Naive thymus-derived CD4-positive, alpha-beta T cell (primary cell): ENCODE results near the gene TRABD2A. TPM values are rescaled to one million over a fixed set of nuclear protein-coding genes. Genes with fewer than 3 reads are reported as not detected.

Source experiments
- ATAC-seq: fragments of 150-1000 bp; cut with Tn5 transposase; 2 replicates; pipeline ENCODE4 v1.10.0; 2021; ENCODE audit warnings: mild to moderate bottlenecking, moderate library complexity
- CTCF ChIA-PET: fragments of 350-600 bp; sonication (Branson Sonifier 250); formaldehyde crosslinking; loops from one replicate; lab custom pipeline; 2021; ENCODE audit warnings: antibody characterized with exemption; lab: Charles Lee
- POLR2A ChIA-PET: fragments of 350-600 bp; sonication (Branson Sonifier 250); formaldehyde crosslinking; loops from one replicate; lab custom pipeline; 2021; ENCODE audit warnings: antibody characterized with exemption, inconsistent platforms; lab: Charles Lee
- DNase-seq, 9 donors: peaks; one replicate each; pipeline versions ENCODE4 v3.0.0 to v3.0.0-alpha.2; 2020 to 2022; ENCODE audit warnings: mixed read lengths in 1 of 9
- H3K27ac ChIP-seq: one replicate; pipeline ENCODE4 v1.7.0; 2013; ENCODE audit warnings: mild to moderate bottlenecking, low read depth, low read length, moderate library complexity
- H3K27me3 ChIP-seq, 2 donors: one replicate each; pipeline ENCODE4 v1.7.0; 2013; ENCODE audit warnings: low read length in 2 of 2, mild to moderate bottlenecking in 2 of 2, moderate library complexity in 2 of 2; ENCODE audit not compliant: control insufficient read depth in 2 of 2, insufficient read depth in 2 of 2
- H3K36me3 ChIP-seq, 3 experiments: 1 replicate in 2 of 3; 2 replicates in 1 of 3; pipeline ENCODE4 v1.7.0; 2013; ENCODE audit warnings: low read length in 3 of 3, mild to moderate bottlenecking in 3 of 3, moderate library complexity in 1 of 3; ENCODE audit not compliant: insufficient read depth in 3 of 3, control insufficient read depth in 2 of 3
- H3K4me1 ChIP-seq, 2 donors: one replicate each; pipeline ENCODE4 v1.7.0; 2013; ENCODE audit warnings: low read length in 2 of 2, mild to moderate bottlenecking in 2 of 2, moderate library complexity in 1 of 2; ENCODE audit not compliant: control insufficient read depth in 2 of 2, insufficient read depth in 2 of 2
- H3K4me3 ChIP-seq: 2 replicates; pipeline ENCODE4 v1.7.0; 2013; ENCODE audit warnings: mild to moderate bottlenecking, low read length
- H3K9me3 ChIP-seq, 3 experiments: 1 replicate in 2 of 3; 2 replicates in 1 of 3; pipeline ENCODE4 v1.7.0; 2013; ENCODE audit warnings: low read length in 3 of 3; ENCODE audit not compliant: control insufficient read depth in 2 of 3
- H3K27ac Mint-ChIP-seq, 9 donors: one replicate each; pipeline ENCODE4 v1.8.0; 2020 to 2022; ENCODE audit warnings: mixed read lengths in 9 of 9, mild to moderate bottlenecking in 8 of 9, moderate library complexity in 5 of 9, inconsistent platforms in 2 of 9
- H3K27me3 Mint-ChIP-seq, 5 donors: one replicate each; pipeline ENCODE4 v1.8.0; 2021 to 2022; ENCODE audit warnings: mixed read lengths in 5 of 5, mild to moderate bottlenecking in 1 of 5
- H3K36me3 Mint-ChIP-seq, 5 donors: one replicate each; pipeline ENCODE4 v1.8.0; 2020 to 2022; ENCODE audit warnings: mixed read lengths in 5 of 5, mild to moderate bottlenecking in 3 of 5, inconsistent platforms in 1 of 5
- H3K4me1 Mint-ChIP-seq, 7 donors: one replicate each; pipeline ENCODE4 v1.8.0; 2020 to 2022; ENCODE audit warnings: mixed read lengths in 7 of 7, mild to moderate bottlenecking in 3 of 7, inconsistent platforms in 1 of 7
- H3K4me3 Mint-ChIP-seq, 10 donors: one replicate each; pipeline ENCODE4 v1.8.0; 2020 to 2022; ENCODE audit warnings: mild to moderate bottlenecking in 10 of 10, mixed read lengths in 10 of 10, moderate library complexity in 6 of 10, inconsistent platforms in 2 of 10
- H3K9me3 Mint-ChIP-seq, 11 donors: one replicate each; pipeline ENCODE4 v1.8.0; 2020 to 2022; ENCODE audit warnings: mixed read lengths in 11 of 11, mild to moderate bottlenecking in 4 of 11, inconsistent platforms in 1 of 11, moderate library complexity in 1 of 11
- intact Hi-C, 2 donors: fragments of 100-400 bp; cut with micrococcal nuclease; formaldehyde crosslinking; loops; one replicate each; pipeline ENCODE4 v1.15.1; 2023
- polyA plus RNA-seq, 2 donors: library from polyadenylated mRNA; unstranded; fragments of 300-500 nt; fragmentation: Illumina TruSeq; gene quantifications; one replicate each; pipeline ENCODE4 v1.2.3, GENCODE V29; 2021
- total RNA-seq, 6 experiments: library from RNA in 5 of 6; stranded (reverse) in 5 of 6; gene quantifications; 1 replicate in 5 of 6; 2 replicates in 1 of 6; pipeline ENCODE4 v1.2.3 and lab custom pipeline; 2021 to 2026

TRABD2A gene
- total and polyA plus RNA-seq, 7 experiments from 2014 or later: 75.0 to 288 (median 182) TPM

DNA sequence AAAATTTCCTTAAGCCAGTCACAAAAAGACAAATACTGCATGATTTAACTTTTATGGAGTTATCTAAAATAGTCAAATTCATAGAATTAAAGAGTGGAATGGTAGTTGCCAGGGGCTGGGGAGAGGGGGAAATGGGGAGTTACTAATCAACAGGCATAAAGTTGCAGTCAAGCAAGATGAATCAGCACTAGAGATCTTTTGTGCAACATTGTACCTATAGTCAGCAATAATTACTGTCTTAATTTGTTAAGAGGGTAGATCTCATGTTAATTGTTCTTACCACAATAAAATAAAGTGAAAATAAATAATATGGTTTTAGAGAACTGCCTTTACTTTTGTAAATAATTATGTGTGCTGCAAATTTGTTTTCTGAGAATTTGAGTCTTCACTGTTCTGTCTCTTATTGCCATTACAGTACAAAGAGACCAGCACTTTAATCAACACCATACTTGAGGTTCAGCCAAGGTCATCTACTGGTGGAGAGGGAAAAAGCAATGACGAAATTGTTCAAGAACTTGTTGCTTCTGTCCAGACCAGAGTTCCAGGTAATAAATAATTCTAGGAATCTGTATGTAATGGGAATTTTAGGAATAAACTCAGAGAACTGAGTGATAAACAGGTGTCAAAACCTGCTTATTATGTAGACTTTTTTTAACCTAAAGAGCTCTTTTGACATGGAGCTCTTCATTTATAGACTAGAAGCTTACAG is 75.5 kb downstream of the TRABD2A start:
- H3K9me3 Mint-ChIP-seq: peaks cover 0 to 17% (median 7%) of the 10 kb centered on the region in 11 donors
- Histone ChIP-seq H3K4me3 (no peak overlapping the region), H3K27ac (no peak overlapping the region), H3K4me1 (no peaks in the 10 kb centered on the region), H3K36me3 (no peaks in the 10 kb centered on the region), H3K9me3 (no peaks in the 10 kb centered on the region), H3K27me3 (no peaks in the 10 kb centered on the region)
- no peak overlapping the region for H3K27ac Mint-ChIP-seq
- ChIA-PET POLR2A (interaction anchor here (0.7 to 1.4 kb wide), 4 partner anchors 9 to 49 kb away, joined by 3 to 6 read pairs (median 3); no protein-coding TSS in a partner anchor), CTCF (no interaction called here)
- no peaks in the 10 kb centered on the region for H3K27me3 Mint-ChIP-seq
- ATAC-seq: no peak
- peaks cover 4 to 20% (median 7%) of the 10 kb centered on the region in 5 donors for H3K36me3 Mint-ChIP-seq
- intact Hi-C loops: loop anchor here in 1 of 2 donors (2.0 kb wide), 2 partner anchors 15 to 23 kb away; no protein-coding TSS in a partner anchor
- H3K4me3 Mint-ChIP-seq: no peak overlapping the region
- no peak for DNase-seq
- peaks cover 11 to 64% (median 49%) of the 10 kb centered on the region in 7 donors for H3K4me1 Mint-ChIP-seq

DNA sequence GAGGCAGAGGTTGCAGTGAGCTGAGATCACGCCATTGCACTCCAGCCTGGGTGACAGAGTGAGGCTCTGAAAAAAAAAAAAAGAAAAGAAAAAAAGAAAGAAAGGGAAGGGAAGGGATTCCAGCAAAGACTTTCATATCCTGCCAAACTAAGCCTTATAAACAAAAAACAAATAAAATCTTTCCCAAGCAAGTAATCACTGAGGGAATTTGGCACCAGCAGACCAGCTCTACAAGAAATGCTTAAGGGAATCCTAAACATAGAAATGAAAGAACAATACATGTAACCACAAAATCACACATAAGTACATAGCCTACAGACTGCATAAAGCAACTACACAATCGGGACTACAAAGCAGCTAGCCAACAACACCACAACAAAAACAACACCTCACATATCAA is 79.1 kb downstream of the TRABD2A start:
- Histone ChIP-seq H3K27ac (no peak overlapping the region), H3K4me1 (peaks cover 6 to 12% of the 10 kb centered on the region in 2 donors), H3K9me3 (no peaks in the 10 kb centered on the region), H3K36me3 (no peaks in the 10 kb centered on the region), H3K27me3 (no peaks in the 10 kb centered on the region), H3K4me3 (no peak overlapping the region)
- POLR2A ChIA-PET: interaction anchor here (0.7 kb wide), 2 partner anchors 44 to 86 kb away, joined by 4 read pairs; no protein-coding TSS in a partner anchor
- DNase-seq (no peak), ATAC-seq (no peak)
- H3K27ac Mint-ChIP-seq: peak overlapping the region in 1 of 9 donors; percentile 33
- CTCF ChIA-PET: no interaction called here
- intact Hi-C loops: loop anchor here in 1 of 2 donors (2.0 kb wide), 1 partner anchor 19 kb away; no protein-coding TSS in a partner anchor
- peaks cover 0 to 25% (median 3%) of the 10 kb centered on the region in 5 donors for H3K36me3 Mint-ChIP-seq
- peaks cover 0 to 19% (median 7%) of the 10 kb centered on the region in 11 donors for H3K9me3 Mint-ChIP-seq
- H3K27me3 Mint-ChIP-seq: no peaks in the 10 kb centered on the region
- H3K4me1 Mint-ChIP-seq: peaks cover 13 to 71% (median 50%) of the 10 kb centered on the region in 7 donors
- peak overlapping the region in 1 of 10 donors; percentile 22 for H3K4me3 Mint-ChIP-seq

DNA sequence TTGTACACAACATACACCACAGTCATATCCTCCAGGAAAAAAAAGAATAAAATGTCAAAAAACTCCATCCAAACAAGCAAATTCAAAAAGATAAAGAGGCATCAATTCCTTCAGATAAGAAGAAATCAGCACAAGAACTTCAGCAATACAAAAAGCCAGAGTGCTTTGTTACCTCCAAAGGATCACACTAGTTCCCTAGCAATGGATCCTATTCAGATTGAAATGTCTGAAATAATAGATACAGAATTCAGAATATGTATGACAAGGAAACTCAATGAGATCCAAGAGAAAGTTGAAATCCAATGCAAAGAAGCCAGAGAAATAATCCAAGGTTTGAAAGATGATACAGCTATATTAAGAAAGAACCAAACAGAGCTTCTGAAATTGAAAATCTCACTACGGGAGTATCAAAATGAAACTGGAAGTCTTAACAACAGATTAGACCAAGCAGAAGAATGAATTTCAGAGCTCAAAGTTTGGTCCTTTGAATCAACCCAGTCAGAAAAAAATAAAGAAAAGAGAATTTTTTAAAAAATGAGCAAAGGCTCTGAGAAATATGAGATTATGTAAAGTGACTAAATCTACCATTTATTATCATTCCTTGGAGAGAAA is 80.6 kb downstream of the TRABD2A start:
- intact Hi-C loops: loop anchor here (1.0 to 2.0 kb wide), 2 partner anchors 17 to 18 kb away; no protein-coding TSS in a partner anchor
- CTCF ChIA-PET: interaction anchor here (0.9 kb wide), 1 partner anchor 9 kb away, joined by 4 read pairs; no protein-coding TSS in a partner anchor
- peak overlapping the region; percentile 3 to 83 (median 65) for H3K27ac Mint-ChIP-seq
- no peak overlapping the region for H3K27ac ChIP-seq
- ATAC-seq: no peak
- peak overlapping the region; percentile 25 for H3K4me3 ChIP-seq
- H3K27me3 Mint-ChIP-seq: no peaks in the 10 kb centered on the region
- H3K9me3 ChIP-seq: no peaks in the 10 kb centered on the region
- peaks cover 0 to 19% (median 7%) of the 10 kb centered on the region in 11 donors for H3K9me3 Mint-ChIP-seq
- DNase-seq: no peak
- H3K4me1 ChIP-seq: peaks cover 6 to 12% of the 10 kb centered on the region in 2 donors
- no peaks in the 10 kb centered on the region for H3K27me3 ChIP-seq
- POLR2A ChIA-PET: interaction anchor here (0.8 kb wide), 1 partner anchor 139 kb away, joined by 3 read pairs; no protein-coding TSS in a partner anchor
- no peaks in the 10 kb centered on the region for H3K36me3 ChIP-seq
- H3K4me3 Mint-ChIP-seq: peak overlapping the region in 9 of 10 donors; percentile 42 to 79 (median 62)
- H3K36me3 Mint-ChIP-seq: peaks cover 0 to 25% (median 3%) of the 10 kb centered on the region in 5 donors
- peaks cover 13 to 60% (median 43%) of the 10 kb centered on the region in 7 donors for H3K4me1 Mint-ChIP-seq

DNA sequence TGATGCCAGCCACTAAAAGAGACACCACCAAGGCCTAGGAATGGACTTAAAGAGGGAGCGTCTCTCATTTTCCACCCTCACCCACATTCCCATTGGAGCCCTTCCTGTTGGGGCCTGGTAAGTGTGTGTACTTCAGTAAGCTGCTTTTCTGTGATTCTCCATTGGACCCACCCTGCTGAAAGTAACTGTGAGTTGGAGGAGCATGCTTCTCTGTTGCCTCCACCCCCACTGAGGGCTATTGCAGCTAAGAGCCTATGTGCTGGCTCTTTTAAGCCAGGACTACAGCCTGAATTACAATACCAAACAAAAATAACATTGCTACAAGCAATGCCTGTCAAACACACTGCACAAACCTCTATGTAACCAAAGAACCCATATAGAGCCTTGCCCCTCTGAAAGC is 81.1 kb downstream of the TRABD2A start:
- no peaks in the 10 kb centered on the region for H3K9me3 ChIP-seq
- intact Hi-C loops: loop anchor here (1.0 to 2.0 kb wide), 2 partner anchors 17 kb away; no protein-coding TSS in a partner anchor
- H3K4me1 ChIP-seq: peaks cover 6 to 12% of the 10 kb centered on the region in 2 donors
- H3K27ac Mint-ChIP-seq: peak overlapping the region in 8 of 9 donors; percentile 12 to 83 (median 66)
- H3K9me3 Mint-ChIP-seq: peaks cover 0 to 19% (median 7%) of the 10 kb centered on the region in 11 donors
- H3K27ac ChIP-seq: no peak overlapping the region
- H3K4me1 Mint-ChIP-seq: peaks cover 13 to 54% (median 40%) of the 10 kb centered on the region in 7 donors
- CTCF ChIA-PET: interaction anchor here (0.9 kb wide), 1 partner anchor 10 kb away, joined by 4 read pairs; no protein-coding TSS in a partner anchor
- H3K27me3 ChIP-seq: no peaks in the 10 kb centered on the region
- no peak for DNase-seq
- H3K4me3 Mint-ChIP-seq: peak overlapping the region in 9 of 10 donors; percentile 42 to 79 (median 62)
- ATAC-seq: no peak
- no peaks in the 10 kb centered on the region for H3K36me3 ChIP-seq
- H3K36me3 Mint-ChIP-seq: peaks cover 0 to 25% (median 3%) of the 10 kb centered on the region in 5 donors
- H3K4me3 ChIP-seq: peak overlapping the region; percentile 25
- H3K27me3 Mint-ChIP-seq: no peaks in the 10 kb centered on the region
- POLR2A ChIA-PET: no interaction called here

DNA sequence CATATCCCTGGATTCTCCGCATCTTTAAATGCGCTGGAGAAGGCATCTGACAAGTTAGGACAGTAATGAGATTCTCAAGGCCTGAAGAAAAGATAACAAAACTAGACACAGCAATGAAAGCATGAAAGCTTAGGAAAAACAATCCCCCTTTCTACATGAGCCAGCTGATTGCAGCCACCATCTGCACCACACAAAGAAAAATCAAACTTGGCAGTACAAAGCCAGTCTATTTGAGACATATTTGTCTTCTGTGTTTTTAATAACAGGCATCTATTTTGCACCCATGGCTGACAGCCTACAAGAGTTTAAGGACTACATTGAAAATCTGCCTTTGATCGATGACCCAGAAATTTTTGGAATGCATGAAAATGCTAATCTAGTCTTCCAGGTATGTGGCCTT is 83.6 kb downstream of the TRABD2A start:
- intact Hi-C loops: no loop called here
- Mint-ChIP-seq H3K36me3 (peaks cover 0 to 29% (median 8%) of the 10 kb centered on the region in 5 donors), H3K9me3 (peaks cover 3 to 26% (median 10%) of the 10 kb centered on the region in 11 donors), H3K4me1 (peaks cover 13 to 51% (median 40%) of the 10 kb centered on the region in 7 donors), H3K27me3 (no peaks in the 10 kb centered on the region), H3K4me3 (no peak overlapping the region), H3K27ac (peak overlapping the region in 5 of 9 donors; percentile 10 to 59 (median 37))
- no peaks in the 10 kb centered on the region for H3K27me3 ChIP-seq
- ATAC-seq (no peak), DNase-seq (no peak)
- H3K36me3 ChIP-seq: no peaks in the 10 kb centered on the region
- peaks cover 6 to 12% of the 10 kb centered on the region in 2 donors for H3K4me1 ChIP-seq
- H3K9me3 ChIP-seq: no peaks in the 10 kb centered on the region
- H3K27ac ChIP-seq: no peak overlapping the region
- POLR2A ChIA-PET: interaction anchor here (0.5 to 1.7 kb wide), 6 partner anchors 9 to 147 kb away, joined by 3 to 6 read pairs (median 4); no protein-coding TSS in a partner anchor
- H3K4me3 ChIP-seq: no peak overlapping the region
- CTCF ChIA-PET: no interaction called here

DNA sequence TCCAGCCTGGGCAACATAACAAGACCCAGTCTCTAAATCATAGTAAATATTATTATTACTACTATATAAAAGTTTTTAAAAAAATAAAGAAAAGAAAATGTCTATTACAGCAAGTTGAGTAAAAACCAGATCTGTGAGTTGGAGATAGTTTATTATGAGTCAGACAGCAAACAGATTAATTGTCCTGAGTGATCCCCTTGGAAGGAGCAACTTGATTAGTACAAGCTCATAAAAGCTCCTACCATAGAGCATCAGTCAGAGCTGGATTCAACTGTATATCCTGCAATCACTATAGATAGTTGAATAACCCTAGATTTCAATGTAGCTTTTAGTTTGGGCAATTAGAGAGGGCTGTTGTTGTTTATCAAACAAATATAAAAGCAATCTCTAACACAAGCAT is 84.1 kb downstream of the TRABD2A start:
- Mint-ChIP-seq H3K9me3 (peaks cover 2 to 23% (median 9%) of the 10 kb centered on the region in 11 donors), H3K27me3 (no peaks in the 10 kb centered on the region)

More for the DNA sequence above, 84.1 kb downstream of the TRABD2A start:
- Histone ChIP-seq H3K4me1 (peaks cover 6 to 12% of the 10 kb centered on the region in 2 donors), H3K9me3 (no peaks in the 10 kb centered on the region), H3K4me3 (no peak overlapping the region), H3K27me3 (no peaks in the 10 kb centered on the region), H3K36me3 (no peaks in the 10 kb centered on the region), H3K27ac (no peak overlapping the region)
- ATAC-seq: no peak
- DNase-seq: no peak
- Mint-ChIP-seq H3K36me3 (peaks cover 0 to 26% (median 10%) of the 10 kb centered on the region in 5 donors), H3K4me3 (no peak overlapping the region), H3K4me1 (peaks cover 10 to 46% (median 40%) of the 10 kb centered on the region in 7 donors), H3K27ac (peak overlapping the region in 1 of 9 donors; percentile 53)
- CTCF ChIA-PET: no interaction called here
- POLR2A ChIA-PET: interaction anchor here (0.5 to 1.7 kb wide), 9 partner anchors 9 to 147 kb away, joined by 3 to 6 read pairs (median 3); no protein-coding TSS in a partner anchor
- intact Hi-C loops: no loop called here
